Measurements from ENCODE around the gene RAB1B.
"Not testable (repeated sequence)": the region's sequence is repeated elsewhere in the genome, so short reads cannot be mapped to it uniquely, and the experiment has no call there.

The RAB1B gene

GRCh38 chr11:66239998-66240780 lies 28.2 kb upstream of the RAB1B start:
- DNase-seq, result no peak

- DNase-seq, result no peak
Observed at GRCh38 chr11:66240781-66241136, 27.7 kb upstream of the RAB1B start.

- DNase-seq, result no peak
Observed at GRCh38 chr11:66242095-66242765, 26.2 kb upstream of the RAB1B start.

GRCh38 chr11:66243782-66244535 lies 24.5 kb upstream of the RAB1B start:
- DNase-seq, result no peak

GRCh38 chr11:66247295-66247694 lies 21.1 kb upstream of the RAB1B start:
- DNase-seq, result no peak

- no peak for DNase-seq
Observed at GRCh38 chr11:66247801-66248200, 20.6 kb upstream of the RAB1B start.

GRCh38 chr11:66248903-66249302 lies 19.5 kb upstream of the RAB1B start:
- DNase-seq, result no peak

GRCh38 chr11:66251809-66252208 lies 16.6 kb upstream of the RAB1B start:
- DNase-seq, result no peak

- not testable (repeated sequence) for DNase-seq
Observed at GRCh38 chr11:66253081-66253480, 15.4 kb upstream of the RAB1B start.

- no peak for DNase-seq
Observed at GRCh38 chr11:66258473-66258893, 10.0 kb upstream of the RAB1B start.

GRCh38 chr11:66259225-66259624 lies 9.2 kb upstream of the RAB1B start:
- no peak for DNase-seq

- no peak for DNase-seq
Observed at GRCh38 chr11:66259956-66260355, 8.5 kb upstream of the RAB1B start.

- DNase-seq, result no peak
Observed at GRCh38 chr11:66261578-66261977, 6.9 kb upstream of the RAB1B start.

- DNase-seq, result no peak
Observed at GRCh38 chr11:66262191-66262590, 6.2 kb upstream of the RAB1B start.

- DNase-seq, result no peak
Observed at GRCh38 chr11:66262696-66263095, 5.7 kb upstream of the RAB1B start.

- no peak for DNase-seq
Observed at GRCh38 chr11:66263231-66263630, 5.2 kb upstream of the RAB1B start.

GRCh38 chr11:66263785-66264184 lies 4.7 kb upstream of the RAB1B start:
- DNase-seq, result no peak

- no peak for DNase-seq
Observed at GRCh38 chr11:66264383-66264782, 4.1 kb upstream of the RAB1B start.

- peak; percentile 33 for DNase-seq
Observed at GRCh38 chr11:66264914-66265313, 3.5 kb upstream of the RAB1B start.

GRCh38 chr11:66265531-66266377 lies 2.7 kb upstream of the RAB1B start:
- no peak for DNase-seq

GRCh38 chr11:66266378-66267038 lies 1.9 kb upstream of the RAB1B start:
- no peak for DNase-seq

- no peak for DNase-seq
Observed at GRCh38 chr11:66267039-66267378, 1.4 kb upstream of the RAB1B start.
